Lower lobe of right lung (tissue), 2 donors: Measurements from ENCODE around the gene SLC19A1. TPM values are rescaled to one million over a fixed set of nuclear protein-coding genes. Genes with fewer than 3 reads are reported as not detected.

Source experiments
- ATAC-seq, 2 donors: fragments of 200-7000 bp; cut with Tn5 transposase; one replicate each; pipeline ENCODE4 v1.9.1; 2020 to 2022; ENCODE audit warnings: mild to moderate bottlenecking in 2 of 2, moderate library complexity in 2 of 2
- DNase-seq: peaks from one replicate; pipeline ENCODE4 v3.0.0-alpha.2; 2020
- H3K27ac ChIP-seq: fragments of 200-600 bp; one replicate; pipeline ENCODE4 v1.8.0; 2022
- H3K27me3 ChIP-seq: fragments of 200-600 bp; one replicate; pipeline ENCODE4 v1.8.0; 2022; ENCODE audit warnings: low read depth
- H3K36me3 ChIP-seq: fragments of 200-600 bp; one replicate; pipeline ENCODE4 v1.8.0; 2022; ENCODE audit warnings: mild to moderate bottlenecking
- H3K4me1 ChIP-seq: fragments of 200-600 bp; one replicate; pipeline ENCODE4 v1.8.0; 2022
- H3K4me3 ChIP-seq: fragments of 200-600 bp; one replicate; pipeline ENCODE4 v1.8.0; 2022; ENCODE audit warnings: mild to moderate bottlenecking
- H3K9me3 ChIP-seq: fragments of 200-600 bp; one replicate; pipeline ENCODE4 v1.8.0; 2022
- CTCF ChIP-seq: fragments of 200-600 bp; IDR thresholded peaks from one replicate; pipeline ENCODE4 v1.8.0; 2022; ENCODE audit warnings: antibody characterized with exemption, mild to moderate bottlenecking
- intact Hi-C: fragments of 100-400 bp; cut with DNase I; formaldehyde crosslinking; loops from one replicate; pipeline ENCODE4 v1.11.0; 2022
- total RNA-seq: library from RNA; stranded (reverse); fragmentation: NEBNext Ultra II Directional; extraction: Animal tissue kit (Norgen Biotek cat#: 25700); gene quantifications from one replicate; pipeline ENCODE4 v1.2.1, GENCODE V29; 2021
- donor health status: DM: no; HTN: yes; CAD: no; lungs with severe emphysema.

SLC19A1 gene
- total RNA-seq, 1 donor from 2014 or later, result 50.7 TPM

- peaks cover 7% of the 10 kb centered on the region for H3K4me1 ChIP-seq
- no peaks in the 10 kb centered on the region for H3K9me3 ChIP-seq
- DNase-seq (peak; percentile 32), ATAC-seq (no peak)
- no peak overlapping the region for H3K4me3 ChIP-seq
- intact Hi-C loops, result no loop called here
- H3K27ac ChIP-seq, result no peak overlapping the region
- H3K27me3 ChIP-seq, result peaks cover 14% of the 10 kb centered on the region
- no peaks in the 10 kb centered on the region for H3K36me3 ChIP-seq
- TF ChIP-seq CTCF, result no peak
Measured at GRCh38 chr21:45578811-45579381, 36.7 kb upstream of the SLC19A1 start.

GRCh38 chr21:45578176-45578801 lies 36.0 kb upstream of the SLC19A1 start:
- H3K36me3 ChIP-seq, result no peaks in the 10 kb centered on the region
- peak; percentile 74 to 84 for ATAC-seq

GRCh38 chr21:45577801-45578175 lies 35.5 kb upstream of the SLC19A1 start:
- peaks cover 14% of the 10 kb centered on the region for H3K27me3 ChIP-seq
- no peak overlapping the region for H3K4me3 ChIP-seq
- H3K27ac ChIP-seq, result no peak overlapping the region
- no peaks in the 10 kb centered on the region for H3K9me3 ChIP-seq
- TF ChIP-seq CTCF, result no peak
- peaks cover 10% of the 10 kb centered on the region for H3K4me1 ChIP-seq
- DNase-seq (peak; percentile 34), ATAC-seq (no peak)
- intact Hi-C loops, result no loop called here
- H3K36me3 ChIP-seq, result no peaks in the 10 kb centered on the region

More at GRCh38 chr21:45578176-45578801, 36.0 kb upstream of the SLC19A1 start:
- no peak overlapping the region for H3K27ac ChIP-seq
- H3K4me1 ChIP-seq, result peaks cover 10% of the 10 kb centered on the region
- H3K9me3 ChIP-seq, result no peaks in the 10 kb centered on the region
- H3K27me3 ChIP-seq, result peaks cover 14% of the 10 kb centered on the region
- peak; percentile 72 for DNase-seq
- no peak for TF ChIP-seq CTCF
- intact Hi-C loops, result no loop called here
- H3K4me3 ChIP-seq, result no peak overlapping the region

- Histone ChIP-seq H3K9me3 (no peaks in the 10 kb centered on the region), H3K4me3 (no peak overlapping the region), H3K36me3 (no peaks in the 10 kb centered on the region), H3K27ac (no peak overlapping the region), H3K4me1 (peaks cover 10% of the 10 kb centered on the region), H3K27me3 (peaks cover 14% of the 10 kb centered on the region)
- no peak for TF ChIP-seq CTCF
- no peak for ATAC-seq
- DNase-seq, result peak; percentile 28
- intact Hi-C loops, result no loop called here
Measured at GRCh38 chr21:45576838-45577737, 34.8 kb upstream of the SLC19A1 start.

- peak; percentile 39 for DNase-seq
Measured at GRCh38 chr21:45575993-45576837, 34.0 kb upstream of the SLC19A1 start.

More at GRCh38 chr21:45575993-45576837, 34.0 kb upstream of the SLC19A1 start:
- ATAC-seq, result no peak
- no peak overlapping the region for H3K4me3 ChIP-seq
- peaks cover 14% of the 10 kb centered on the region for H3K27me3 ChIP-seq
- no peaks in the 10 kb centered on the region for H3K36me3 ChIP-seq
- H3K9me3 ChIP-seq, result no peaks in the 10 kb centered on the region
- intact Hi-C loops, result no loop called here
- H3K27ac ChIP-seq, result no peak overlapping the region
- H3K4me1 ChIP-seq, result peaks cover 10% of the 10 kb centered on the region
- TF ChIP-seq CTCF, result no peak
